Upper lobe of left lung (tissue), 6 donors: Measurements from ENCODE around the gene KRTAP19-2. TPM values are rescaled to one million over a fixed set of nuclear protein-coding genes. Genes with fewer than 3 reads are reported as not detected.

Experiments used
- ATAC-seq, 2 donors: fragments of 200-7000 bp; cut with Tn5 transposase; one replicate each; pipeline ENCODE4 v1.9.1; 2022; ENCODE audit warnings: mild to moderate bottlenecking in 2 of 2, moderate library complexity in 2 of 2; ENCODE audit not compliant: low FRiP score in 2 of 2
- DNase-seq, 2 donors: peaks; one replicate each; pipeline ENCODE4 v3.0.0-alpha.2; 2019 to 2020
- H3K27ac ChIP-seq, 4 donors: fragments of 200-600 bp; sonication (generic); one replicate each; pipeline ENCODE4 v1.5.1; 2016 to 2019
- H3K27me3 ChIP-seq, 4 donors: fragments of 200-600 bp; sonication (generic); one replicate each; pipeline ENCODE4 v1.5.1; 2017 to 2019
- H3K36me3 ChIP-seq, 4 donors: fragments of 200-600 bp; sonication (generic); one replicate each; pipeline ENCODE4 v1.5.1; 2016 to 2019
- H3K4me1 ChIP-seq, 4 donors: fragments of 200-600 bp; sonication (generic); one replicate each; pipeline ENCODE4 v1.5.1; 2018 to 2019
- H3K4me3 ChIP-seq, 4 donors: fragments of 200-600 bp; sonication (generic); one replicate each; pipeline ENCODE4 v1.5.1; 2017 to 2019; ENCODE audit warnings: mild to moderate bottlenecking in 2 of 4, moderate library complexity in 1 of 4
- H3K9me3 ChIP-seq, 4 donors: fragments of 200-600 bp; sonication (generic); one replicate each; pipeline ENCODE4 v1.5.1; 2018 to 2019
- EP300 ChIP-seq, 4 donors: sonication (generic); formaldehyde crosslinking; IDR thresholded peaks; one replicate each; pipeline ENCODE4 v1.5.1; 2017; ENCODE audit warnings: antibody characterized with exemption in 4 of 4, control low read depth in 2 of 4
- POLR2A ChIP-seq, 4 donors: fragments of 450-650 bp; IDR thresholded peaks; one replicate each; pipeline ENCODE4 v1.5.1; 2016 to 2017; ENCODE audit warnings: antibody characterized with exemption in 4 of 4, mild to moderate bottlenecking in 2 of 4
- POLR2AphosphoS5 ChIP-seq, 2 donors: sonication (generic); formaldehyde crosslinking; IDR thresholded peaks; one replicate each; pipeline ENCODE4 v1.5.1; 2017; ENCODE audit warnings: antibody characterized with exemption in 2 of 2
- WGBS, 2 donors: methylation state at CpG; one replicate each; pipeline ENCODE4 v1.1.5; 2017 to 2018; 5-methylcytosine and 5-hydroxymethylcytosine counted together
- total RNA-seq, 6 donors: library from RNA; depleted of rRNA in 4 of 6; stranded (reverse); fragments of >200 nt in 4 of 6; gene quantifications; one replicate each; pipeline versions ENCODE4 v1.1.0 to v1.2.1, GENCODE V29; 2016 to 2021
- TF ChIP-seq, protein P1 (sequence below), 6 experiments: fragments of 450-650 bp in 4 of 6; fragments of 200-600 bp in 2 of 6; sonication (generic) in 2 of 6; IDR thresholded peaks; one replicate each; pipeline ENCODE4 v1.5.1; 2016 to 2019; ENCODE audit warnings: antibody characterized with exemption in 6 of 6
- donor health status: DM: no; HTN: no; CAD: no; lungs with moderate emphysema.
- donor health status: DM: no; HTN: yes; CAD: no; lungs with severe emphysema.

KRTAP19-2 gene
- total RNA-seq, 6 donors from 2014 or later = not detected

GRCh38 chr21:30491963-30492428 is 4.8 kb upstream of the KRTAP19-2 start, which contains the start of gene KRTAP19-3:
TSS of gene KRTAP19-3 (minus strand) at chr21:30492013. CDS start at chr21:30491957, 56 bp downstream.
- 69 to 80% methylated on average over 2 of the region's 2 CpGs for whole genome bisulfite sequencing, 2 donors
- Histone ChIP-seq H3K4me1 (no peaks in the 10 kb centered on the region), H3K4me3 (no peak within 1 kb of the TSS), H3K36me3 (no peaks in the 10 kb centered on the region), H3K9me3 (no peaks in the 10 kb centered on the region), H3K27ac (no peak within 1 kb of the TSS), H3K27me3 (no peaks in the 10 kb centered on the region)
- DNase-seq = no peak
- ATAC-seq = no peak
- TF ChIP-seq POLR2AphosphoS5 (IDR thresholded peaks at IDR 0.05) = no peak
- TF ChIP-seq, protein P1, sequence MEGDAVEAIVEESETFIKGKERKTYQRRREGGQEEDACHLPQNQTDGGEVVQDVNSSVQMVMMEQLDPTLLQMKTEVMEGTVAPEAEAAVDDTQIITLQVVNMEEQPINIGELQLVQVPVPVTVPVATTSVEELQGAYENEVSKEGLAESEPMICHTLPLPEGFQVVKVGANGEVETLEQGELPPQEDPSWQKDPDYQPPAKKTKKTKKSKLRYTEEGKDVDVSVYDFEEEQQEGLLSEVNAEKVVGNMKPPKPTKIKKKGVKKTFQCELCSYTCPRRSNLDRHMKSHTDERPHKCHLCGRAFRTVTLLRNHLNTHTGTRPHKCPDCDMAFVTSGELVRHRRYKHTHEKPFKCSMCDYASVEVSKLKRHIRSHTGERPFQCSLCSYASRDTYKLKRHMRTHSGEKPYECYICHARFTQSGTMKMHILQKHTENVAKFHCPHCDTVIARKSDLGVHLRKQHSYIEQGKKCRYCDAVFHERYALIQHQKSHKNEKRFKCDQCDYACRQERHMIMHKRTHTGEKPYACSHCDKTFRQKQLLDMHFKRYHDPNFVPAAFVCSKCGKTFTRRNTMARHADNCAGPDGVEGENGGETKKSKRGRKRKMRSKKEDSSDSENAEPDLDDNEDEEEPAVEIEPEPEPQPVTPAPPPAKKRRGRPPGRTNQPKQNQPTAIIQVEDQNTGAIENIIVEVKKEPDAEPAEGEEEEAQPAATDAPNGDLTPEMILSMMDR (IDR thresholded peaks at IDR 0.05) = no peak
- no peak for TF ChIP-seq POLR2A (IDR thresholded peaks at IDR 0.05)
- no peak for TF ChIP-seq EP300 (IDR thresholded peaks at IDR 0.05)

GRCh38 chr21:30486180-30486579 is 1.1 kb downstream of the KRTAP19-2 start:
- ATAC-seq (no peak), DNase-seq (no peak)
- H3K27me3 ChIP-seq = no peaks in the 10 kb centered on the region
- H3K27ac ChIP-seq = no peak overlapping the region
- peaks cover 0 to 10% (median 0%) of the 10 kb centered on the region in 4 donors for H3K9me3 ChIP-seq
- H3K36me3 ChIP-seq = no peaks in the 10 kb centered on the region
- WGBS, 2 donors = 82% methylated on average over 2 of the region's 2 CpGs; no CpG with 5 or more reads in 1 of the 2 donors
- no peaks in the 10 kb centered on the region for H3K4me1 ChIP-seq
- no peak for TF ChIP-seq POLR2A (IDR thresholded peaks at IDR 0.05)
- no peak for TF ChIP-seq POLR2AphosphoS5 (IDR thresholded peaks at IDR 0.05)
- TF ChIP-seq EP300 (IDR thresholded peaks at IDR 0.05) = no peak
- TF ChIP-seq, protein P1 (IDR thresholded peaks at IDR 0.05) = no peak
- H3K4me3 ChIP-seq = no peak overlapping the region

DNA sequence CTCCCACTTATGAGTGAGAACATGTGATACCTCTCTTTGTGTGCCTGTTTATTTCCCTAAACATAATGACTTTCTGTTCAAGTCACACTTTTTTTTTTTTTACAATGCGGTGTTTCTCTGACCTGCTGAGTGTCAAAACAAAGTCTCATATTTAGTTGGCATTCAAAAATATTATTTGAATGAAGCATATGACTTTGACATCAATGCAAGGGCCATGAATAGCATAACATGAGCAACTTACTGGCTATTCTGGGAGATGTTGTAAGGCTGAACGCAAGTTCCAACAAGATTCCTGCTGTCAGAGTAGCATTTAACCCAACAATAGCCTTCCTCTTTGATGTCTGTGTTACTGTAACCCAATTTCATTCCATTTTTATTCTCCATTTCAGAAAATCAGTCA is 5.1 kb downstream of the KRTAP19-2 start:
- ATAC-seq (no peak), DNase-seq (no peak)
- H3K27ac ChIP-seq = no peak overlapping the region
- H3K9me3 ChIP-seq = peaks cover 0 to 10% (median 0%) of the 10 kb centered on the region in 4 donors
- H3K36me3 ChIP-seq = no peaks in the 10 kb centered on the region
- TF ChIP-seq EP300 (IDR thresholded peaks at IDR 0.05) (no peak), POLR2AphosphoS5 (IDR thresholded peaks at IDR 0.05) (no peak), POLR2A (IDR thresholded peaks at IDR 0.05) (no peak)
- TF ChIP-seq, protein P1 (IDR thresholded peaks at IDR 0.05) = no peak
- no peaks in the 10 kb centered on the region for H3K27me3 ChIP-seq
- 68 to 72% methylated on average over 2 of the region's 2 CpGs for WGBS, 2 donors
- no peak overlapping the region for H3K4me3 ChIP-seq
- H3K4me1 ChIP-seq = no peaks in the 10 kb centered on the region

DNA sequence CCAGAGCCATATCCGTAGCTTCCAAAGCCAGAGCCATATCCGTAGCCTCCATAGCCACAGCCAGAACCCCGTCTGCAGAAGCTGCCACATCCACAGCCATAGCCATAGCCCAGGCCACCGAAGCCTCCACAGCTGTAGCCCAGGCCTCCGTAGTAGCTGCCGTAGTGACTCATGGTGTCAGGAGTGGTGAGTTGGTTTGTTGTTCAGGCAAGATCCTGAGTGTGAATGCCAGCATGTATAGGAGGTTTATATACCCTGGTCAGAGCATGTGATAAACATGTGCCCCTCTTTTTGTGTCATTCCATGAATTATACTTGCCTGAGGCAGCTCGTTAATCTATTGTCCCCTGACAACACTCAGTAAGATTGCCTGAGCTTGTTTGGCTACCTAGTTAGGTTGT is 7.1 kb downstream of the KRTAP19-2 start, which contains the start of gene KRTAP19-1:
Gene KRTAP19-1 (minus strand): TSS at position 223 of the 400 bp plus-strand sequence. CDS start 50 bp downstream, at position 173.
- H3K27me3 ChIP-seq = no peaks in the 10 kb centered on the region
- no peak within 1 kb of the TSS for H3K4me3 ChIP-seq
- no peaks in the 10 kb centered on the region for H3K36me3 ChIP-seq
- TF ChIP-seq POLR2A (IDR thresholded peaks at IDR 0.05) (no peak), EP300 (IDR thresholded peaks at IDR 0.05) (no peak), POLR2AphosphoS5 (IDR thresholded peaks at IDR 0.05) (no peak)
- TF ChIP-seq, protein P1 (IDR thresholded peaks at IDR 0.05) = no peak
- DNase-seq = no peak
- WGBS, 2 donors = 86 to 94% methylated on average over 7 of the region's 7 CpGs
- no peak for ATAC-seq
- no peaks in the 10 kb centered on the region for H3K4me1 ChIP-seq
- H3K9me3 ChIP-seq = no peaks in the 10 kb centered on the region
- H3K27ac ChIP-seq = no peak within 1 kb of the TSS

GRCh38 chr21:30479259-30479658 is 8.0 kb downstream of the KRTAP19-2 start:
- Histone ChIP-seq H3K9me3 (no peaks in the 10 kb centered on the region), H3K4me3 (no peak overlapping the region), H3K27ac (no peak overlapping the region), H3K27me3 (no peaks in the 10 kb centered on the region), H3K36me3 (no peaks in the 10 kb centered on the region), H3K4me1 (no peaks in the 10 kb centered on the region)
- 40 to 44% methylated on average over 4 of the region's 4 CpGs for WGBS, 2 donors
- TF ChIP-seq POLR2A (IDR thresholded peaks at IDR 0.05) (no peak), EP300 (IDR thresholded peaks at IDR 0.05) (no peak), POLR2AphosphoS5 (IDR thresholded peaks at IDR 0.05) (no peak)
- TF ChIP-seq, protein P1 (IDR thresholded peaks at IDR 0.05) = no peak
- no peak for DNase-seq
- ATAC-seq = no peak
